GM13977 (cell line): ENCODE data around the gene PRPS1.

Experiments used
- DNase-seq: peaks from one replicate; pipeline ENCODE4 v3.0.0; 2012; ENCODE audit warnings: low spot score
- CTCF ChIP-seq: IDR thresholded peaks from 2 replicates; pipeline ENCODE4 v1.5.1; 2012; ENCODE audit warnings: mild to moderate bottlenecking, control low read depth; ENCODE audit not compliant: insufficient read depth; ENCODE audit errors: extremely low read depth, missing control alignments
- in situ Hi-C: fragments of 300-500 bp; cut with MboI; formaldehyde crosslinking; loops from one replicate; pipeline ENCODE4 v1.12.0; 2022; ENCODE audit warnings: low sequenced_read_pairs, low pct_unique_long_range_greater_than_20kb, mixed read lengths, inconsistent platforms; ENCODE audit not compliant: unreplicated experiment

Gene PRPS1

GRCh38 chrX:107691024-107691448 lies 62.7 kb downstream of the PRPS1 start:
- TF ChIP-seq CTCF: no peak
- no peak for DNase-seq
- in situ Hi-C loops: no loop called here

- in situ Hi-C loops: no loop called here
- DNase-seq: no peak
- no peak for TF ChIP-seq CTCF
Measured at GRCh38 chrX:107699616-107700015, 71.3 kb downstream of the PRPS1 start.

GRCh38 chrX:107700317-107700774 lies 72.0 kb downstream of the PRPS1 start:
- TF ChIP-seq CTCF: no peak
- in situ Hi-C loops: no loop called here
- DNase-seq: no peak
